ENCODE results near the gene STRIP2. TPM values are rescaled to one million over a fixed set of nuclear protein-coding genes. Genes with fewer than 3 reads are reported as not detected.
"Not testable (repeated sequence)": the region's sequence is repeated elsewhere in the genome, so short reads cannot be mapped to it uniquely, and the experiment has no call there.

STRIP2 gene
- polyA plus RNA-seq, 3 donors, result 2.2 to 3.5 (median 3.4) TPM

DNA sequence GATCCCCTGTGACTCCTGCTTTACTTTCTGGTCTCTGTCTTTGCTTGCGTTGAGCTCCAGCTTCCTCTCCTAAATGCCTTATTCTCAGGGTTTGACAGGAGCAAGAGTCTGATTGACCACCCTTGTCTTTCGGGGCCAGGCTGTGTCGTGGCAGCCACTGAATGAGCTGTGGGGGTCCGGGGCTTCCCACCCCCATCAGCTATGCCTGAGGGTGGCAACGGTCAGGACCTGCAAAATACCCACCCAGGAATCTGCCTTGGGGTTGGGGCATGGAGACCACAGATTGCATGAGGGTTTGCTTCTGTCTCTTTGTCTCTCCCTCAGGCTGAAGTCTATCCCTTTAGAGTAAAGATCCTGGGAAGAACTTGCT lies 88.7 kb downstream of the STRIP2 start:
- no peak for DNase-seq (ENCODE audit: low read depth in 3 of 3, low spot score in 2 of 3)

GRCh38 chr7:129523924-129524323 lies 89.7 kb downstream of the STRIP2 start:
- DNase-seq (ENCODE audit: low read depth in 3 of 3, low spot score in 2 of 3), result no peak

DNA sequence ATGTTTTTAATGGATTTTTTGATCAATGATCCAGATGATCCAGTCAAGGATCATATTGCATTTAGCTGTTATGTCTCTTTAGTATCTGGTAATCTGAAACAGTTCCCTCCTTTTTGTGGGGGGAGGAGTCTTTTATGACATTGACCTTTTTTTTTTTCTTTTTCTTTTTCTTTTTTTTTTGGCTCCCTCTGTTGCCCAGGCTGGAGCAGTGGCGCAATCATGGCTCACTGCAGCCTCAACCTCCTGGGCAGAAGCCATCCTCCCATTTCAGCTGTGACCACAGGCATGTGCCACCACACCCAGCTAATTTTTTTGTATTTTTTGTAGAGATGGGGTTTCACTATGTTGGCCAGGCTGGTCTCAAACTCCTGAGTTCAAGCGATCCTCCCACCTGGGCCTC lies 90.2 kb downstream of the STRIP2 start:
- DNase-seq (ENCODE audit: low read depth in 3 of 3, low spot score in 2 of 3), result not testable (repeated sequence)

- DNase-seq (ENCODE audit: low read depth in 3 of 3, low spot score in 2 of 3), result no peak
Measured at GRCh38 chr7:129525225-129525862, 91.1 kb downstream of the STRIP2 start.

GRCh38 chr7:129529643-129530042 lies 95.4 kb downstream of the STRIP2 start:
- DNase-seq (ENCODE audit: low read depth in 3 of 3, low spot score in 2 of 3), result no peak

- no peak for DNase-seq (ENCODE audit: low read depth in 3 of 3, low spot score in 2 of 3)
Measured at GRCh38 chr7:129530795-129531391, 96.7 kb downstream of the STRIP2 start.

GRCh38 chr7:129531721-129532120 lies 97.5 kb downstream of the STRIP2 start:
- DNase-seq (ENCODE audit: low read depth in 3 of 3, low spot score in 2 of 3), result no peak

DNA sequence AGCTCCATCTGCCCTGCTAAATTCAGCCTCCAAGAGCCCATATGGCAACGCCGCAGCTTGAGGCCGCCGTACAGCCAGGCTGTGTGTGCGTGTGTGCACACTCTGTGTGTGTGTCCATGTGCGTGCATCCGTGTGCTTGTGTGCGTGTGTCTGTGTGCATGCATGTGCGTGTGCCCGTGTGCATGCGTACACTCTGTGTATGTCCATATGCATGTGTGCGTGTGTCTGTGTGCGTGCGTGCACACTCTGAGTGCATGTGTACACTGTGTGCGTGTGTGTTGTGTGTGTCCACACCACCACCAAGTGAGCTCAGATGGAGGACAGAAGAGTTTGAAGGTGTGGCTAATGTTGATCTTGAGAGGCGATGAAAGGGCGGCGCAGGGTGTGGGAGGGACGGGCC lies 98.1 kb downstream of the STRIP2 start:
- no peak for DNase-seq (ENCODE audit: low read depth in 3 of 3, low spot score in 2 of 3)

- DNase-seq (ENCODE audit: low read depth in 3 of 3, low spot score in 2 of 3), result not testable (repeated sequence)
Measured at GRCh38 chr7:129534558-129535274, 100.5 kb downstream of the STRIP2 start.

- DNase-seq (ENCODE audit: low read depth in 3 of 3, low spot score in 2 of 3), result no peak
Measured at GRCh38 chr7:129535896-129536295, 101.7 kb downstream of the STRIP2 start.

- DNase-seq (ENCODE audit: low read depth in 3 of 3, low spot score in 2 of 3), result no peak
Measured at GRCh38 chr7:129536323-129536722, 102.1 kb downstream of the STRIP2 start.

Other genes starting within 250 kb of the STRIP2 start
- gene SMO, start 245.8 kb upstream of the STRIP2 start, polyA plus RNA-seq (ENCODE audit: insufficient read length in 3 of 3), result 100 to 1,000 TPM in 2 of 3 donors, 10 to 100 TPM in 1; 96.2 to 110 (median 101) TPM
- gene AHCYL2, start 209.4 kb upstream of the STRIP2 start, polyA plus RNA-seq (ENCODE audit: insufficient read length in 3 of 3), result 10 to 100 TPM; 24.8 to 27.8 (median 27.6) TPM
- gene SMKR1, start 68.1 kb downstream of the STRIP2 start, polyA plus RNA-seq (ENCODE audit: insufficient read length in 3 of 3), result 1 to 10 TPM; 2.9 to 5.1 (median 4.4) TPM
- 10 to 100 TPM; 21.0 to 21.4 (median 21.1) TPM for gene NRF1, start 177.3 kb downstream of the STRIP2 start, polyA plus RNA-seq (ENCODE audit: insufficient read length in 3 of 3)

Data from right renal cortex interstitium (tissue), 3 donors.